DND-41 (cell line): ENCODE results near the gene VSIG8.

Experiments used
- ATAC-seq: fragments of 200-7000 bp; cut with Tn5 transposase; 3 replicates; pipeline ENCODE4 v1.9.1; 2021; ENCODE audit warnings: low read depth; ENCODE audit not compliant: insufficient read depth
- DNase-seq: peaks from one replicate; pipeline ENCODE4 v3.0.0-alpha.2; 2020
- H2AFZ ChIP-seq: 2 replicates; pipeline ENCODE4 v1.6.0; 2012; ENCODE audit warnings: low read depth, low read length
- H3K27ac ChIP-seq: 2 replicates; pipeline ENCODE4 v1.5.1; 2012; ENCODE audit warnings: low read length, inconsistent platforms
- H3K27me3 ChIP-seq: fragments of 200-600 bp; sonication (generic); 2 replicates; pipeline ENCODE4 v1.6.0; 2012; ENCODE audit warnings: low read length, mild to moderate bottlenecking, inconsistent platforms; ENCODE audit not compliant: insufficient read depth, poor library complexity
- H3K36me3 ChIP-seq: 2 replicates; pipeline ENCODE4 v1.5.1; 2012; ENCODE audit warnings: low read length, inconsistent platforms; ENCODE audit not compliant: insufficient read depth
- H3K4me1 ChIP-seq: 2 replicates; pipeline ENCODE4 v1.5.1; 2012; ENCODE audit warnings: mild to moderate bottlenecking, low read length; ENCODE audit not compliant: insufficient read depth
- H3K4me2 ChIP-seq: 2 replicates; pipeline ENCODE4 v1.6.0; 2012; ENCODE audit warnings: mild to moderate bottlenecking, moderate library complexity, low read length, inconsistent platforms; ENCODE audit not compliant: insufficient read depth
- H3K4me3 ChIP-seq, 2 experiments: fragments of 200-600 bp in 1 of 2; shearing (Covaris generic) in 1 of 2; 2 replicates each; pipeline ENCODE4 v1.5.1; 2012 to 2016; ENCODE audit warnings: inconsistent platforms in 2 of 2, low read length in 2 of 2, mild to moderate bottlenecking in 2 of 2, low read depth in 1 of 2, moderate library complexity in 1 of 2
- H3K79me2 ChIP-seq: 2 replicates; pipeline ENCODE4 v1.6.0; 2012; ENCODE audit warnings: low read length, inconsistent platforms; ENCODE audit not compliant: insufficient read depth
- H3K9ac ChIP-seq: 2 replicates; pipeline ENCODE4 v1.6.0; 2012; ENCODE audit warnings: low read depth, mild to moderate bottlenecking, inconsistent platforms, low read length, moderate library complexity
- H3K9me3 ChIP-seq: 2 replicates; pipeline ENCODE4 v1.5.1; 2012; ENCODE audit warnings: low read length, moderate library complexity, mild to moderate bottlenecking, inconsistent platforms; ENCODE audit not compliant: insufficient read depth, severe bottlenecking
- H4K20me1 ChIP-seq: 2 replicates; pipeline ENCODE4 v1.6.0; 2012; ENCODE audit warnings: low read length; ENCODE audit not compliant: insufficient read depth
- EZH2 ChIP-seq: IDR thresholded peaks from 3 replicates; pipeline ENCODE4 v1.6.1; 2012; ENCODE audit warnings: borderline replicate concordance, low read depth, mild to moderate bottlenecking, moderate library complexity, low read length, inconsistent platforms; ENCODE audit not compliant: severe bottlenecking
- TF ChIP-seq, protein P1 (sequence below): IDR thresholded peaks from 2 replicates; pipeline ENCODE4 v1.5.1; 2012; ENCODE audit warnings: borderline replicate concordance, low read length, moderate library complexity, mild to moderate bottlenecking; ENCODE audit not compliant: poor library complexity, severe bottlenecking; ENCODE audit errors: extremely low read depth

Gene VSIG8

DNA sequence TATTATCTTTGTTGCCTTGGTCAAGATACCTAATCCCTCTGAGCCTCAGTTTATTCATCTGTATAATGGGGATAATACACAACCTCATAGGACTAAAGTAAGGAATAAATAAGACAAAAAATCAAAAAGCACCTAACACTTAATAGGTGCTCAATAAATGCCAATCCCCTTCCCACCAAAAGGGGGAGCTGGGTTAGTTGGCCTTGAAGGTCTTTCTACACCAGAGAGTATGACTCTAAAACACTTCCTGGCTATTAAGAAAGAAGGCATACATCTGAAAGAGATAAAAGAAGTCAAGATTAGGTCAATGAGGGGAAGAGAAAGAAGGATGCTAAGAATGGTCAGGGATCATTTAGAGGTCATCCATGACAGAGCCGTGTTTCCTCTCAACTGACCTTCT, 11.1 kb downstream of the VSIG8 start:
- no peak overlapping the region for H2AFZ ChIP-seq
- DNase-seq (no peak), ATAC-seq (no peak)
- no peaks in the 10 kb centered on the region for H3K9me3 ChIP-seq
- H3K4me1 ChIP-seq: no peaks in the 10 kb centered on the region
- H3K9ac ChIP-seq: no peak overlapping the region
- TF ChIP-seq, protein P1, sequence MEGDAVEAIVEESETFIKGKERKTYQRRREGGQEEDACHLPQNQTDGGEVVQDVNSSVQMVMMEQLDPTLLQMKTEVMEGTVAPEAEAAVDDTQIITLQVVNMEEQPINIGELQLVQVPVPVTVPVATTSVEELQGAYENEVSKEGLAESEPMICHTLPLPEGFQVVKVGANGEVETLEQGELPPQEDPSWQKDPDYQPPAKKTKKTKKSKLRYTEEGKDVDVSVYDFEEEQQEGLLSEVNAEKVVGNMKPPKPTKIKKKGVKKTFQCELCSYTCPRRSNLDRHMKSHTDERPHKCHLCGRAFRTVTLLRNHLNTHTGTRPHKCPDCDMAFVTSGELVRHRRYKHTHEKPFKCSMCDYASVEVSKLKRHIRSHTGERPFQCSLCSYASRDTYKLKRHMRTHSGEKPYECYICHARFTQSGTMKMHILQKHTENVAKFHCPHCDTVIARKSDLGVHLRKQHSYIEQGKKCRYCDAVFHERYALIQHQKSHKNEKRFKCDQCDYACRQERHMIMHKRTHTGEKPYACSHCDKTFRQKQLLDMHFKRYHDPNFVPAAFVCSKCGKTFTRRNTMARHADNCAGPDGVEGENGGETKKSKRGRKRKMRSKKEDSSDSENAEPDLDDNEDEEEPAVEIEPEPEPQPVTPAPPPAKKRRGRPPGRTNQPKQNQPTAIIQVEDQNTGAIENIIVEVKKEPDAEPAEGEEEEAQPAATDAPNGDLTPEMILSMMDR: peak; percentile 29
- TF ChIP-seq EZH2: no peak
- no peaks in the 10 kb centered on the region for H3K36me3 ChIP-seq
- no peak overlapping the region for H3K27ac ChIP-seq
- no peaks in the 10 kb centered on the region for H3K79me2 ChIP-seq
- H3K4me3 ChIP-seq: no peak overlapping the region
- no peak overlapping the region for H3K4me2 ChIP-seq
- no peaks in the 10 kb centered on the region; the same call in 1 of the 2 replicates for H4K20me1 ChIP-seq
- H3K27me3 ChIP-seq: peaks cover 22% of the 10 kb centered on the region

- no peaks in the 10 kb centered on the region for H3K36me3 ChIP-seq
- no peak overlapping the region for H2AFZ ChIP-seq
- no peak overlapping the region for H3K9ac ChIP-seq
- no peaks in the 10 kb centered on the region for H3K9me3 ChIP-seq
- no peaks in the 10 kb centered on the region for H3K4me1 ChIP-seq
- H3K79me2 ChIP-seq: no peaks in the 10 kb centered on the region
- TF ChIP-seq, protein P1: no peak
- no peak for TF ChIP-seq EZH2
- no peak overlapping the region for H3K27ac ChIP-seq
- no peak for DNase-seq
- no peak for ATAC-seq
- no peak overlapping the region for H3K4me3 ChIP-seq
- H3K4me2 ChIP-seq: no peak overlapping the region
- no peaks in the 10 kb centered on the region; the same call in 1 of the 2 replicates for H4K20me1 ChIP-seq
- H3K27me3 ChIP-seq: peaks cover 29% of the 10 kb centered on the region
These were observed 12.7 kb downstream of the VSIG8 start for GRCh38 chr1:159849626-159850366.

DNA sequence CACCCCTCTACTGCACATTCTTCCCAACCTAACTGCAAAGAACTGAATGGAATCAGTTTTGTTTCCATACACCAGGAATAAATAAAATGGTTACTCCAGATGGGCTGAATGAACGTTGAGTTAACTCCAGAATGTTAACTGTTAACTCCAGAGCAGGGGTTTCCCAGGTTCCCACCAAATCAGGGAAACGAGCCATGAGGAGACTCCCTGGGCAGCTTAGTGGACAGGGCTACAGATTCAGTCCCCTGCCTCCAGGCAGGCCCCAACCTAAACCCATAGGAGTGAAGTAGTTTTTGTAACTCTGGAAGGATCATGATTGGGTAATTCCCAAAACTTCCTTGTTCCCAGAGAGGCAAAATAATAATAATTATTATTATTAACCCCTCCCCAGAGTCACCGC, 14.1 kb downstream of the VSIG8 start:
- Histone ChIP-seq H3K27me3 (peaks cover 33% of the 10 kb centered on the region), H3K9me3 (no peaks in the 10 kb centered on the region), H3K27ac (no peak overlapping the region)

More for the DNA sequence above, 14.1 kb downstream of the VSIG8 start:
- no peak overlapping the region for H3K4me3 ChIP-seq
- no peak overlapping the region for H2AFZ ChIP-seq
- no peaks in the 10 kb centered on the region for H3K36me3 ChIP-seq
- no peak overlapping the region for H3K9ac ChIP-seq
- ATAC-seq (no peak), DNase-seq (no peak)
- H3K4me1 ChIP-seq: no peaks in the 10 kb centered on the region
- no peak for TF ChIP-seq EZH2
- TF ChIP-seq, protein P1: no peak
- no peaks in the 10 kb centered on the region; the same call in 1 of the 2 replicates for H4K20me1 ChIP-seq
- H3K4me2 ChIP-seq: no peak overlapping the region
- no peaks in the 10 kb centered on the region for H3K79me2 ChIP-seq
